OCI-LY7 (cell line): Measurements from ENCODE around the gene CYB561D1. TPM values are rescaled to one million over a fixed set of nuclear protein-coding genes. Genes with fewer than 3 reads are reported as not detected.
A peak's percentile ranks its signal among the peaks of the same experiment; 100 is the strongest.

Experiments
- BruUV-seq: library from RNA; stranded (reverse); fragments of 400-500 nt; replicated peaks from 2 replicates; lab custom pipeline; 2021; lab: Mats Ljungman, UMichigan
- CTCF ChIA-PET: fragments of 300-600 bp; sonication (Branson Sonifier 250); formaldehyde crosslinking; loops from one replicate; lab custom pipeline; 2022; ENCODE audit warnings: antibody characterized with exemption; ENCODE audit not compliant: unreplicated experiment; lab: Charles Lee
- POLR2A ChIA-PET: fragments of 300-600 bp; sonication (Branson Sonifier 250); formaldehyde crosslinking; loops from one replicate; lab custom pipeline; 2022; ENCODE audit warnings: antibody characterized with exemption; lab: Charles Lee
- DNase-seq: peaks from one replicate; pipeline ENCODE4 v3.0.0-alpha.2; 2015; ENCODE audit warnings: low spot score
- H2AFZ ChIP-seq: fragments of 200-600 bp; sonication (generic), shearing (Covaris generic); 2 replicates; pipeline ENCODE4 v1.6.1; 2014; ENCODE audit warnings: mild to moderate bottlenecking, antibody characterized with exemption, low read length, moderate library complexity
- H3K27ac ChIP-seq: fragments of 200-600 bp; sonication (generic); 2 replicates; pipeline ENCODE4 v1.5.1; 2014; ENCODE audit warnings: mixed run types, low read depth, mild to moderate bottlenecking, moderate library complexity, low read length, inconsistent platforms; ENCODE audit not compliant: poor library complexity, severe bottlenecking
- H3K36me3 ChIP-seq: fragments of 200-600 bp; sonication (generic); 2 replicates; pipeline ENCODE4 v1.6.1; 2014; ENCODE audit warnings: mild to moderate bottlenecking, antibody characterized with exemption, low read length, moderate library complexity, mixed read lengths; ENCODE audit not compliant: insufficient read depth
- H3K4me1 ChIP-seq: fragments of 200-600 bp; sonication (generic); 2 replicates; pipeline ENCODE4 v1.5.1; 2014; ENCODE audit warnings: mild to moderate bottlenecking, low read length; ENCODE audit not compliant: insufficient read depth, poor library complexity, severe bottlenecking
- H3K4me2 ChIP-seq: fragments of 200-600 bp; sonication (generic); 2 replicates; pipeline ENCODE4 v1.6.1; 2014; ENCODE audit warnings: mild to moderate bottlenecking, low read length
- H3K4me3 ChIP-seq: fragments of 200-600 bp; sonication (generic); 2 replicates; pipeline ENCODE4 v1.5.1; 2014; ENCODE audit warnings: mild to moderate bottlenecking, low read depth, low read length; ENCODE audit not compliant: poor library complexity, severe bottlenecking
- H3K79me2 ChIP-seq: fragments of 200-600 bp; sonication (generic); 2 replicates; pipeline ENCODE4 v1.6.1; 2016; ENCODE audit warnings: low read depth, mild to moderate bottlenecking, low read length, moderate library complexity, mixed read lengths; ENCODE audit not compliant: insufficient read depth
- H3K9me2 ChIP-seq: fragments of 200-600 bp; sonication (generic); 2 replicates; pipeline ENCODE4 v1.6.1; 2016; ENCODE audit warnings: mild to moderate bottlenecking, low read length, mixed read lengths; ENCODE audit not compliant: insufficient read depth
- H3K9me3 ChIP-seq: fragments of 200-600 bp; sonication (generic); 2 replicates; pipeline ENCODE4 v1.6.1; 2014; ENCODE audit warnings: mild to moderate bottlenecking, mixed run types, low read length, mixed read lengths
- H4K20me1 ChIP-seq: fragments of 200-600 bp; sonication (generic); 2 replicates; pipeline ENCODE4 v1.6.1; 2014; ENCODE audit warnings: mild to moderate bottlenecking, antibody characterized with exemption, low read length, moderate library complexity, mixed read lengths; ENCODE audit not compliant: insufficient read depth
- EZH2phosphoT487 ChIP-seq: fragments of 200-600 bp; sonication (generic); IDR thresholded peaks from 2 replicates; pipeline ENCODE4 v1.6.1; 2018; ENCODE audit warnings: low read depth, borderline replicate concordance, mild to moderate bottlenecking, mixed run types, antibody characterized with exemption, low read length, moderate library complexity, mixed read lengths
- intact Hi-C: fragments of 100-400 bp; cut with micrococcal nuclease; formaldehyde crosslinking; loops from one replicate; pipeline ENCODE4 v1.10.0; 2022; ENCODE audit not compliant: unreplicated experiment
- total RNA-seq, 2 experiments: library from RNA; depleted of rRNA in 1 of 2; stranded (reverse); fragments of >200 nt in 1 of 2; shearing (Covaris generic) in 1 of 2; gene quantifications; 2 replicates each; pipeline ENCODE4 v1.2.3, GENCODE V29; 2014 to 2022
- TF ChIP-seq, protein P1 (sequence below): fragments of 200-600 bp; sonication (generic); conservative IDR thresholded peaks from 2 replicates; pipeline ENCODE4 v1.5.1; 2014; ENCODE audit warnings: mild to moderate bottlenecking, antibody characterized with exemption, low read length, moderate library complexity, mixed read lengths

CYB561D1 gene
- total RNA-seq, 2 experiments from 2014 or later = 6.2 to 10.5 TPM

DNA sequence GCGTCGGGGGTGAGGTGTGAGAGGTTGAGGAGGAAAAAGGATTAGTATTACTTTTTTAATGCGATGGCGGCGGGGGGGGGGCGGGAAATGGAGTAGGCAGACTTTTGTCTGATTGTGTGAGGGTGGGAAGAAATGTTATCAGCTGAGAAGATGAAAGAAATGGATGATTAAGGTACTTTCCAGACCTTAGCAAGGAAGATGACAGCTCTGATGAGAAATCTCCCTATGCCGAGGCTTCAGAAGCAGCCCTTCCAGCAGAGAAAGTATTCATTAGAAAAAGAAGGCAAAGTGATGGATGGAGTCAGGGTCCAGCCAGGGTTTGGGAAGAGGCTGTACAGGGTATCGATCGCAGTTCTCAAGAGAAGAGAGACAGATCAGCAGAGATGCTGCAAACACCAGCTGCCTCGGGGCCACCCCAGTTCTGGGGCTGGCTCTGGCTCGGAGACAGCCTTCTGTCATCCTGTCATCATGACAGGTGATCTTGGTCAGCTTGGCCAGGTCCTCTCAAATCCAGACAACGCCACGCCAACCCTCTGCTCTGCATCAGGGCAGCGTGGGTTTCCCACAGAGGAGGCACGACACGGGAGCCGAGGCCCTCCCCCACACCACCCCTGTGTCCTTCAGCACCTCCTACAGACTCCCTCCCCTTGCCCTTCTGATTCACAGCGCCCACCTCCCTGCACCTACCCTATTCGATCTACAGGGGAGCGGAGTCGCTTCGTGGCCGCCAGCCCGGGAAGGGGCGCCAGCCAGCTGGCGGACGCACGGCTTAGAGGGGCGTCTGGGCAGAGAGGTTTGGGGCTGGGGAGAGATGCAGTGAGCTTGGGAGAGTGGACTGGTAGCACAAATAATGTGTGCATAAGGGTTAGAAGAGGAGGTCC, 10.9 kb upstream of the CYB561D1 start:
- H3K9me2 ChIP-seq = no peaks in the 10 kb centered on the region
- ChIA-PET CTCF (interaction anchor here (0.5 to 0.7 kb wide), 6 partner anchors 58 to 502 kb away, joined by 3 to 9 read pairs (median 4); partner anchors contain the start of gene AHCYL1), POLR2A (interaction anchor here (0.6 to 1.9 kb wide), 13 partner anchors 9 to 676 kb away, joined by 3 to 5 read pairs (median 4); partner anchors contain the start of genes GNAI3 and TMEM167B)
- intact Hi-C loops = loop anchor here (1.0 to 5.0 kb wide), 2 partner anchors 57 to 201 kb away; partner anchors contain the start of genes PSMA5 and PSRC1
- no peaks in the 10 kb centered on the region for H4K20me1 ChIP-seq
- peaks cover 18% of the 10 kb centered on the region for H3K4me1 ChIP-seq
- TF ChIP-seq, protein P1, sequence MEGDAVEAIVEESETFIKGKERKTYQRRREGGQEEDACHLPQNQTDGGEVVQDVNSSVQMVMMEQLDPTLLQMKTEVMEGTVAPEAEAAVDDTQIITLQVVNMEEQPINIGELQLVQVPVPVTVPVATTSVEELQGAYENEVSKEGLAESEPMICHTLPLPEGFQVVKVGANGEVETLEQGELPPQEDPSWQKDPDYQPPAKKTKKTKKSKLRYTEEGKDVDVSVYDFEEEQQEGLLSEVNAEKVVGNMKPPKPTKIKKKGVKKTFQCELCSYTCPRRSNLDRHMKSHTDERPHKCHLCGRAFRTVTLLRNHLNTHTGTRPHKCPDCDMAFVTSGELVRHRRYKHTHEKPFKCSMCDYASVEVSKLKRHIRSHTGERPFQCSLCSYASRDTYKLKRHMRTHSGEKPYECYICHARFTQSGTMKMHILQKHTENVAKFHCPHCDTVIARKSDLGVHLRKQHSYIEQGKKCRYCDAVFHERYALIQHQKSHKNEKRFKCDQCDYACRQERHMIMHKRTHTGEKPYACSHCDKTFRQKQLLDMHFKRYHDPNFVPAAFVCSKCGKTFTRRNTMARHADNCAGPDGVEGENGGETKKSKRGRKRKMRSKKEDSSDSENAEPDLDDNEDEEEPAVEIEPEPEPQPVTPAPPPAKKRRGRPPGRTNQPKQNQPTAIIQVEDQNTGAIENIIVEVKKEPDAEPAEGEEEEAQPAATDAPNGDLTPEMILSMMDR = peak; percentile 62; the same call in 1 of the 2 replicates
- no peak for TF ChIP-seq EZH2phosphoT487
- no peaks in the 10 kb centered on the region for H3K9me3 ChIP-seq
- no TSS peak for BruUV-seq
- H3K4me3 ChIP-seq = peak overlapping the region; percentile 74
- no peak overlapping the region for H3K27ac ChIP-seq
- H3K36me3 ChIP-seq = 0 out of 2 replicates have a peak, but pooled peaks cover 6% of the 10 kb centered on the region
- peak overlapping the region; percentile 79 for H3K4me2 ChIP-seq
- peak; percentile 69 for DNase-seq
- H2AFZ ChIP-seq = peak overlapping the region; percentile 92
- H3K79me2 ChIP-seq = no peaks in the 10 kb centered on the region; the same call in 1 of the 2 replicates

DNA sequence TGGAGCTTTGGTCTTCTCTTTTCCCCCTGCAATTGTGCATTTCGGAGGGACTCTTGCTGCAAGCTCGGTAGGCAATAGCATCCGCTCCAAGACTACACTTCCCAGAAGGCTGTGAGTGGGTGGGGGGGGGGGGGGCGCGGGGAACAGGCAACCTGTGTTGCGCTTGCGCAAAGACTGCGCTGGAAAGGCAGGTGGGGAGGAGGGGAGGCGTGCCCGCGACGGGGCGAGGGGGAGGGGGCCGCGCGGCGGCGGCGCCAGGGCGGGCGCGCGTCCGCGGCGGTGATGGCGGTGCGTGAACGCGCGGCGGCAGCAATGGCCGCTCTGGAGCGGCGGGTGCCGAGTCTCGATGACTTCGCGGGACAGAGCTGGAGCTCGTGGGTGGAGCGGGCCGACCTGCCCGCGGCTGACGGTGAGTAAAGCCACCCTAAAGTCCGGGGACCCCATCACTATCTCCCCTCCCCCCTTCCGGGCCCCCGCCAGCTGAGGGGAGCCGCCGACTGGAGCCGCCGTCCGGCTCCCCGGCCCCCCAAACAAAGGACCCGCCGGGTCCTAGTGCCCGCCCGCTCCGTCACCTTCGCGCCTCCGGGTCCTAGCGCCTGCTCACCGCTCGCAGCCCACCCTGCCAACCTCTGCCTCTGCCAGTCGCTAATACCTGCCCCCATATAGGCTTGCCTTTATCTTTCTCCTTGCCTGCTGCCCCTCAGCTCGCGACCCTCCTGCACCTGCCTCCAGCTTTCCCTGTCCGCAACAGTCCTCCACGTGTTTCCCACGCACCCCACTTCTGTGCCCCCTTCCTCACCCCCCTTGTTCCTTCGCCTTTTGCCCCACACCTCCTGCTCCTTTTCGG, 10.0 kb upstream of the CYB561D1 start, which contains the start of gene ATXN7L2:
TSS of gene ATXN7L2 (plus strand) at position 234 of the 847 bp plus-strand sequence. CDS start at position 283, 49 bp downstream.
- TF ChIP-seq, protein P1 = 0 out of 2 replicates have a peak, but pooled peaks have one; percentile 8
- TF ChIP-seq EZH2phosphoT487 = no peak
- Histone ChIP-seq H3K36me3 (0 out of 2 replicates have a peak, but pooled peaks cover 8% of the 10 kb centered on the region), H3K9me3 (no peaks in the 10 kb centered on the region), H4K20me1 (no peaks in the 10 kb centered on the region), H3K4me3 (peak within 1 kb of the TSS; percentile 74), H3K4me2 (peak within 1 kb of the TSS; percentile 88), H3K4me1 (peaks cover 18% of the 10 kb centered on the region), H3K9me2 (no peaks in the 10 kb centered on the region), H2AFZ (peak within 1 kb of the TSS; percentile 92), H3K79me2 (no peaks in the 10 kb centered on the region; the same call in 1 of the 2 replicates), H3K27ac (peak within 1 kb of the TSS; percentile 62)
- peak; percentile 95 for DNase-seq
- BruUV-seq = no TSS peak
- intact Hi-C loops = loop anchor here (1.0 to 5.0 kb wide), 3 partner anchors 58 to 235 kb away; partner anchors contain the start of genes CELSR2, PSMA5 and PSRC1
- POLR2A ChIA-PET = interaction anchor here (0.5 to 1.9 kb wide), 14 partner anchors 8 to 527 kb away, joined by 3 to 6 read pairs (median 4); partner anchors contain the start of genes GNAI3 and TMEM167B
- CTCF ChIA-PET = interaction anchor here (0.5 to 1.1 kb wide), 9 partner anchors 10 to 501 kb away, joined by 3 to 14 read pairs (median 4); partner anchors contain the start of genes AHCYL1, CYB561D1 and SARS1
